Naive thymus-derived CD4-positive, alpha-beta T cell (primary cell): ENCODE data around the gene LILRA5. TPM values are rescaled to one million over a fixed set of nuclear protein-coding genes. Genes with fewer than 3 reads are reported as not detected.

ENCODE experiments used
- ATAC-seq: fragments of 150-1000 bp; cut with Tn5 transposase; 2 replicates; pipeline ENCODE4 v1.10.0; 2021; ENCODE audit warnings: mild to moderate bottlenecking, moderate library complexity
- CTCF ChIA-PET: fragments of 350-600 bp; sonication (Branson Sonifier 250); formaldehyde crosslinking; loops from one replicate; lab custom pipeline; 2021; ENCODE audit warnings: antibody characterized with exemption; lab: Charles Lee
- POLR2A ChIA-PET: fragments of 350-600 bp; sonication (Branson Sonifier 250); formaldehyde crosslinking; loops from one replicate; lab custom pipeline; 2021; ENCODE audit warnings: antibody characterized with exemption, inconsistent platforms; lab: Charles Lee
- DNase-seq, 9 donors: peaks; one replicate each; pipeline versions ENCODE4 v3.0.0 to v3.0.0-alpha.2; 2020 to 2022; ENCODE audit warnings: mixed read lengths in 1 of 9
- H3K27ac ChIP-seq: one replicate; pipeline ENCODE4 v1.7.0; 2013; ENCODE audit warnings: mild to moderate bottlenecking, low read depth, low read length, moderate library complexity
- H3K27me3 ChIP-seq, 2 donors: one replicate each; pipeline ENCODE4 v1.7.0; 2013; ENCODE audit warnings: low read length in 2 of 2, mild to moderate bottlenecking in 2 of 2, moderate library complexity in 2 of 2; ENCODE audit not compliant: control insufficient read depth in 2 of 2, insufficient read depth in 2 of 2
- H3K36me3 ChIP-seq, 3 experiments: 1 replicate in 2 of 3; 2 replicates in 1 of 3; pipeline ENCODE4 v1.7.0; 2013; ENCODE audit warnings: low read length in 3 of 3, mild to moderate bottlenecking in 3 of 3, moderate library complexity in 1 of 3; ENCODE audit not compliant: insufficient read depth in 3 of 3, control insufficient read depth in 2 of 3
- H3K4me1 ChIP-seq, 2 donors: one replicate each; pipeline ENCODE4 v1.7.0; 2013; ENCODE audit warnings: low read length in 2 of 2, mild to moderate bottlenecking in 2 of 2, moderate library complexity in 1 of 2; ENCODE audit not compliant: control insufficient read depth in 2 of 2, insufficient read depth in 2 of 2
- H3K4me3 ChIP-seq: 2 replicates; pipeline ENCODE4 v1.7.0; 2013; ENCODE audit warnings: mild to moderate bottlenecking, low read length
- H3K9me3 ChIP-seq, 3 experiments: 1 replicate in 2 of 3; 2 replicates in 1 of 3; pipeline ENCODE4 v1.7.0; 2013; ENCODE audit warnings: low read length in 3 of 3; ENCODE audit not compliant: control insufficient read depth in 2 of 3
- H3K27ac Mint-ChIP-seq, 9 donors: one replicate each; pipeline ENCODE4 v1.8.0; 2020 to 2022; ENCODE audit warnings: mixed read lengths in 9 of 9, mild to moderate bottlenecking in 8 of 9, moderate library complexity in 5 of 9, inconsistent platforms in 2 of 9
- H3K27me3 Mint-ChIP-seq, 5 donors: one replicate each; pipeline ENCODE4 v1.8.0; 2021 to 2022; ENCODE audit warnings: mixed read lengths in 5 of 5, mild to moderate bottlenecking in 1 of 5
- H3K36me3 Mint-ChIP-seq, 5 donors: one replicate each; pipeline ENCODE4 v1.8.0; 2020 to 2022; ENCODE audit warnings: mixed read lengths in 5 of 5, mild to moderate bottlenecking in 3 of 5, inconsistent platforms in 1 of 5
- H3K4me1 Mint-ChIP-seq, 7 donors: one replicate each; pipeline ENCODE4 v1.8.0; 2020 to 2022; ENCODE audit warnings: mixed read lengths in 7 of 7, mild to moderate bottlenecking in 3 of 7, inconsistent platforms in 1 of 7
- H3K4me3 Mint-ChIP-seq, 10 donors: one replicate each; pipeline ENCODE4 v1.8.0; 2020 to 2022; ENCODE audit warnings: mild to moderate bottlenecking in 10 of 10, mixed read lengths in 10 of 10, moderate library complexity in 6 of 10, inconsistent platforms in 2 of 10
- H3K9me3 Mint-ChIP-seq, 11 donors: one replicate each; pipeline ENCODE4 v1.8.0; 2020 to 2022; ENCODE audit warnings: mixed read lengths in 11 of 11, mild to moderate bottlenecking in 4 of 11, inconsistent platforms in 1 of 11, moderate library complexity in 1 of 11
- intact Hi-C, 2 donors: fragments of 100-400 bp; cut with micrococcal nuclease; formaldehyde crosslinking; loops; one replicate each; pipeline ENCODE4 v1.15.1; 2023
- polyA plus RNA-seq, 2 donors: library from polyadenylated mRNA; unstranded; fragments of 300-500 nt; fragmentation: Illumina TruSeq; gene quantifications; one replicate each; pipeline ENCODE4 v1.2.3, GENCODE V29; 2021
- total RNA-seq, 6 experiments: library from RNA in 5 of 6; stranded (reverse) in 5 of 6; gene quantifications; 1 replicate in 5 of 6; 2 replicates in 1 of 6; pipeline ENCODE4 v1.2.3 and lab custom pipeline; 2021 to 2026

Gene LILRA5
- total and polyA plus RNA-seq, 7 experiments from 2014 or later: 0.32 to 82.1 (median 0.54) TPM; not detected in 2

- no peaks in the 10 kb centered on the region for H3K27me3 ChIP-seq
- H3K9me3 ChIP-seq: no peaks in the 10 kb centered on the region
- H3K36me3 ChIP-seq: no peaks in the 10 kb centered on the region
- ChIA-PET POLR2A (no interaction called here), CTCF (no interaction called here)
- ATAC-seq: no peak
- Mint-ChIP-seq H3K27me3 (peaks cover 0 to 15% (median 0%) of the 10 kb centered on the region in 5 donors), H3K4me1 (peaks cover 0 to 17% (median 0%) of the 10 kb centered on the region in 7 donors), H3K9me3 (no peaks in the 10 kb centered on the region), H3K4me3 (no peak overlapping the region), H3K27ac (no peak overlapping the region), H3K36me3 (no peaks in the 10 kb centered on the region)
- H3K27ac ChIP-seq: no peak overlapping the region
- no peak for DNase-seq
- H3K4me1 ChIP-seq: no peaks in the 10 kb centered on the region
- intact Hi-C loops: no loop called here
- no peak overlapping the region for H3K4me3 ChIP-seq
Measured at GRCh38 chr19:54335979-54336892, 23.3 kb upstream of the LILRA5 start.

- Histone ChIP-seq H3K27ac (no peak overlapping the region), H3K36me3 (no peaks in the 10 kb centered on the region), H3K4me3 (no peak overlapping the region), H3K9me3 (no peaks in the 10 kb centered on the region), H3K4me1 (no peaks in the 10 kb centered on the region), H3K27me3 (no peaks in the 10 kb centered on the region)
- ChIA-PET POLR2A (no interaction called here), CTCF (no interaction called here)
- no peaks in the 10 kb centered on the region for H3K9me3 Mint-ChIP-seq
- peaks cover 0 to 14% (median 0%) of the 10 kb centered on the region in 5 donors for H3K27me3 Mint-ChIP-seq
- no peaks in the 10 kb centered on the region for H3K36me3 Mint-ChIP-seq
- ATAC-seq (no peak), DNase-seq (no peak)
- peak overlapping the region in 1 of 9 donors; percentile 4 for H3K27ac Mint-ChIP-seq
- peaks cover 0 to 17% (median 0%) of the 10 kb centered on the region in 7 donors for H3K4me1 Mint-ChIP-seq
- no peak overlapping the region for H3K4me3 Mint-ChIP-seq
- intact Hi-C loops: no loop called here
Measured at GRCh38 chr19:54335164-54335563, 22.2 kb upstream of the LILRA5 start.

- H3K27me3 Mint-ChIP-seq: peaks cover 0 to 9% (median 0%) of the 10 kb centered on the region in 5 donors
- no peaks in the 10 kb centered on the region for H3K36me3 ChIP-seq
- H3K4me1 Mint-ChIP-seq: peaks cover 0 to 7% (median 2%) of the 10 kb centered on the region in 7 donors
- ChIA-PET POLR2A (no interaction called here), CTCF (interaction anchor here (0.6 kb wide), 1 partner anchor 202 kb away, joined by 3 read pairs; no protein-coding TSS in a partner anchor)
- H3K4me1 ChIP-seq: no peaks in the 10 kb centered on the region
- H3K4me3 Mint-ChIP-seq: no peak overlapping the region
- H3K27ac ChIP-seq: no peak overlapping the region
- H3K36me3 Mint-ChIP-seq: no peaks in the 10 kb centered on the region
- no peaks in the 10 kb centered on the region for H3K27me3 ChIP-seq
- DNase-seq: no peak
- no peak overlapping the region for H3K27ac Mint-ChIP-seq
- no peaks in the 10 kb centered on the region for H3K9me3 ChIP-seq
- ATAC-seq: no peak
- intact Hi-C loops: no loop called here
- no peaks in the 10 kb centered on the region for H3K9me3 Mint-ChIP-seq
- H3K4me3 ChIP-seq: no peak overlapping the region
Measured at GRCh38 chr19:54333586-54334298, 20.8 kb upstream of the LILRA5 start.

GRCh38 chr19:54332149-54332548, 19.2 kb upstream of the LILRA5 start:
- H3K36me3 ChIP-seq: no peaks in the 10 kb centered on the region
- H3K4me1 Mint-ChIP-seq: peaks cover 4 to 11% (median 9%) of the 10 kb centered on the region in 7 donors
- H3K4me3 Mint-ChIP-seq: no peak overlapping the region
- no peak overlapping the region for H3K27ac Mint-ChIP-seq
- H3K27ac ChIP-seq: no peak overlapping the region
- H3K4me3 ChIP-seq: no peak overlapping the region
- no peaks in the 10 kb centered on the region for H3K9me3 ChIP-seq
- POLR2A ChIA-PET: no interaction called here
- DNase-seq: no peak
- H3K36me3 Mint-ChIP-seq: no peaks in the 10 kb centered on the region
- CTCF ChIA-PET: interaction anchor here (1.1 kb wide), 1 partner anchor 58 kb away, joined by 3 read pairs; no protein-coding TSS in a partner anchor
- H3K27me3 ChIP-seq: no peaks in the 10 kb centered on the region
- peaks cover 0 to 10% (median 0%) of the 10 kb centered on the region in 5 donors for H3K27me3 Mint-ChIP-seq
- intact Hi-C loops: no loop called here
- ATAC-seq: no peak
- no peaks in the 10 kb centered on the region for H3K9me3 Mint-ChIP-seq
- H3K4me1 ChIP-seq: peaks cover 0 to 5% of the 10 kb centered on the region in 2 donors

- no peaks in the 10 kb centered on the region for H3K36me3 ChIP-seq
- H3K36me3 Mint-ChIP-seq: no peaks in the 10 kb centered on the region
- H3K27me3 Mint-ChIP-seq: peaks cover 0 to 10% (median 0%) of the 10 kb centered on the region in 5 donors
- no peak overlapping the region for H3K27ac ChIP-seq
- no peaks in the 10 kb centered on the region for H3K27me3 ChIP-seq
- H3K4me1 Mint-ChIP-seq: peaks cover 8 to 16% (median 12%) of the 10 kb centered on the region in 7 donors
- H3K27ac Mint-ChIP-seq: no peak overlapping the region
- intact Hi-C loops: no loop called here
- no peaks in the 10 kb centered on the region for H3K9me3 ChIP-seq
- CTCF ChIA-PET: interaction anchor here (1.1 kb wide), 1 partner anchor 59 kb away, joined by 3 read pairs; no protein-coding TSS in a partner anchor
- H3K4me3 Mint-ChIP-seq: no peak overlapping the region
- POLR2A ChIA-PET: no interaction called here
- no peak overlapping the region for H3K4me3 ChIP-seq
- DNase-seq: no peak
- H3K4me1 ChIP-seq: peaks cover 0 to 7% of the 10 kb centered on the region in 2 donors
- H3K9me3 Mint-ChIP-seq: no peaks in the 10 kb centered on the region
- no peak for ATAC-seq
Measured at GRCh38 chr19:54331626-54332025, 18.7 kb upstream of the LILRA5 start.

GRCh38 chr19:54329476-54330165, 16.7 kb upstream of the LILRA5 start:
- DNase-seq: no peak
- H3K36me3 ChIP-seq: no peaks in the 10 kb centered on the region
- Mint-ChIP-seq H3K27me3 (peaks cover 0 to 16% (median 3%) of the 10 kb centered on the region in 5 donors), H3K36me3 (no peaks in the 10 kb centered on the region), H3K4me1 (peaks cover 5 to 21% (median 14%) of the 10 kb centered on the region in 7 donors), H3K4me3 (no peak overlapping the region), H3K27ac (peak overlapping the region in 1 of 9 donors; percentile 70), H3K9me3 (no peaks in the 10 kb centered on the region)
- intact Hi-C loops: loop anchor here (5.0 kb wide), 2 partner anchors 108 to 118 kb away; partner anchors contain the start of gene LENG8 (in 1 of the 2)
- no peak overlapping the region for H3K27ac ChIP-seq
- H3K27me3 ChIP-seq: no peaks in the 10 kb centered on the region
- ATAC-seq: no peak
- H3K4me1 ChIP-seq: peaks cover 0 to 7% of the 10 kb centered on the region in 2 donors
- CTCF ChIA-PET: interaction anchor here (0.9 to 1.6 kb wide), 3 partner anchors 8 to 61 kb away, joined by 4 read pairs; no protein-coding TSS in a partner anchor
- H3K4me3 ChIP-seq: no peak overlapping the region
- POLR2A ChIA-PET: no interaction called here
- H3K9me3 ChIP-seq: no peaks in the 10 kb centered on the region
